Fibroblast of pulmonary artery (primary cell): ENCODE results near the gene HAUS8.

ENCODE experiments used
- DNase-seq: peaks from one replicate; pipeline ENCODE4 v3.0.0-alpha.2; 2010; ENCODE audit warnings: low read depth
- H3K4me3 ChIP-seq: replicated peaks from 2 replicates; pipeline ENCODE4 v1.5.1; 2011; ENCODE audit warnings: low read depth, mild to moderate bottlenecking, control low read depth, low read length, moderate library complexity
- CTCF ChIP-seq: IDR thresholded peaks from 2 replicates; pipeline ENCODE4 v1.5.1; 2011; ENCODE audit warnings: mild to moderate bottlenecking, control low read depth, low read length, inconsistent platforms; ENCODE audit errors: missing control alignments

HAUS8 gene

GRCh38 chr19:17048885-17049453 lies 26.3 kb downstream of the HAUS8 start:
- no peak for DNase-seq
- no peak overlapping the region for H3K4me3 ChIP-seq
- TF ChIP-seq CTCF: no peak

GRCh38 chr19:17045907-17046502 lies 29.2 kb downstream of the HAUS8 start:
- DNase-seq: no peak

GRCh38 chr19:17043744-17044143 lies 31.5 kb downstream of the HAUS8 start:
- no peak for TF ChIP-seq CTCF

More at GRCh38 chr19:17045907-17046502, 29.2 kb downstream of the HAUS8 start:
- H3K4me3 ChIP-seq: no peak overlapping the region
- no peak for TF ChIP-seq CTCF

GRCh38 chr19:17041976-17042375 lies 33.3 kb downstream of the HAUS8 start:
- no peak overlapping the region for H3K4me3 ChIP-seq
- DNase-seq: peak; percentile 62

More at GRCh38 chr19:17043744-17044143, 31.5 kb downstream of the HAUS8 start:
- no peak overlapping the region for H3K4me3 ChIP-seq
- DNase-seq: no peak

GRCh38 chr19:17037966-17038500 lies 37.2 kb downstream of the HAUS8 start:
- no peak for DNase-seq
- TF ChIP-seq CTCF: no peak
- no peak overlapping the region for H3K4me3 ChIP-seq

More at GRCh38 chr19:17041976-17042375, 33.3 kb downstream of the HAUS8 start:
- TF ChIP-seq CTCF: no peak

- TF ChIP-seq CTCF: no peak
- no peak overlapping the region for H3K4me3 ChIP-seq
- DNase-seq: no peak
Observed at GRCh38 chr19:17037184-17037583, 38.1 kb downstream of the HAUS8 start.
